ENCODE data around the gene SDK2. TPM values are rescaled to one million over a fixed set of nuclear protein-coding genes. Genes with fewer than 3 reads are reported as not detected.

SDK2 gene
- total and polyA plus RNA-seq, 9 of the 15 experiments (the other 6 are each of a cell fraction or from before 2014, with no cell fraction given) = 0.04 TPM; not detected in 8

- no peak for TF ChIP-seq MTA1 (IDR thresholded peaks at IDR 0.05; ENCODE audit: borderline replicate concordance)
- no peak for TF ChIP-seq KLF16 (IDR thresholded peaks at IDR 0.05)
- no peak for TF ChIP-seq ZNF146 (CRISPR knock-in tag; IDR thresholded peaks at IDR 0.05; ENCODE audit: unreplicated experiment)
- TF ChIP-seq ARID3A (IDR thresholded peaks at IDR 0.05; ENCODE audit: borderline replicate concordance, low read depth, low read length) = no peak
- TF ChIP-seq ZNF507 (tag; conservative IDR thresholded peaks at IDR 0.05) = no peak
- no peak for TF ChIP-seq HDAC3 (IDR thresholded peaks at IDR 0.05; ENCODE audit: borderline replicate concordance, partially characterized antibody)
- no peak for TF ChIP-seq ESRRB (CRISPR knock-in tag; IDR thresholded peaks at IDR 0.05; ENCODE audit: borderline replicate concordance)
- TF ChIP-seq SMARCE1 (IDR thresholded peaks at IDR 0.05) = no peak
- TF ChIP-seq HMG20A (CRISPR knock-in tag; conservative IDR thresholded peaks at IDR 0.05) = no peak
- no peak for TF ChIP-seq HNRNPK (IDR thresholded peaks at IDR 0.05; ENCODE audit: low read depth, low read length, poor library complexity, severe bottlenecking)
- TF ChIP-seq GATA2 (CRISPR knock-in tag; IDR thresholded peaks at IDR 0.05) = no peak
- TF ChIP-seq GATAD2B (IDR thresholded peaks at IDR 0.05; ENCODE audit: borderline replicate concordance) = no peak
- TF ChIP-seq NFYB (IDR thresholded peaks at IDR 0.05; ENCODE audit: extremely low read depth, insufficient read length) = no peak
- TF ChIP-seq PTRF (tag; IDR thresholded peaks at IDR 0.05) = no peak
- TF ChIP-seq ZNF778 (CRISPR knock-in tag; IDR thresholded peaks at IDR 0.05) = no peak
- TF ChIP-seq GMEB1 (CRISPR knock-in tag; IDR thresholded peaks at IDR 0.05) = no peak
- DNase-seq (ENCODE audit: extremely low read depth in 1 of 4, low spot score in 3 of 4) = no peak
- Histone ChIP-seq H3K79me2 (ENCODE audit: control insufficient read depth, insufficient read depth, low read length) (no peaks in the 10 kb centered on the region), H3K27me3 (ENCODE audit: control insufficient read depth in 2 of 2, insufficient read depth in 2 of 2, low read length in 2 of 2) (peaks cover 42 to 83% of the 10 kb centered on the region in 2 experiments; a peak in 4 of 5 replicates), H3K9me1 (ENCODE audit: control insufficient read depth, insufficient read depth, low read length) (no peaks in the 10 kb centered on the region), H3K4me3 (no peak overlapping the region), H3K27ac (ENCODE audit: extremely low read depth, low read depth, low read length) (no peak overlapping the region), H4K20me1 (replicated peaks; ENCODE audit: control insufficient read depth, insufficient read depth, low read length) (no peaks in the 10 kb centered on the region; the same call in 1 of the 2 replicates), H2AFZ (ENCODE audit: low read depth, low read length) (no peak overlapping the region), H3K4me1 (replicated peaks in 1 of 2; ENCODE audit: control insufficient read depth in 2 of 2, insufficient read depth in 2 of 2, low read length in 2 of 2) (peaks cover 0 to 10% of the 10 kb centered on the region in 2 experiments; a peak in 2 of 5 replicates), H3K4me2 (ENCODE audit: insufficient read depth, low read length) (no peak overlapping the region), H3K9ac (ENCODE audit: insufficient read depth in 1 of 2, low read depth in 2 of 2, low read length in 2 of 2) (no peak overlapping the region), H3K36me3 (ENCODE audit: control insufficient read depth, insufficient read depth, low read length) (no peaks in the 10 kb centered on the region), H3K9me3 (replicated peaks; ENCODE audit: control insufficient read depth, insufficient read depth, low read depth, low read length) (no peaks in the 10 kb centered on the region)
- ATAC-seq = no peak
- ChIA-PET POLR2A (interaction anchor here (0.6 kb wide), 1 partner anchor 118 kb away, joined by 3 read pairs; no protein-coding TSS in a partner anchor), CTCF (ENCODE audit: low intra/inter-chr PET ratio) (no interaction called here)
- in situ Hi-C loops (cut with MboI) = no loop called here
- FAIRE-seq = no peak
- WGBS (ENCODE audit: insufficient coverage, low coverage, missing lambda C conversion rate) = 2% methylated on average over 6 of the region's 9 CpGs
- intact Hi-C loops (cut with micrococcal nuclease) = no loop called here
- no TSS peak for BruUV-seq (replicated peaks)
These were observed 285.6 kb downstream of the SDK2 start for GRCh38 chr17:73358668-73359067.

Measured in K562 (cell line).